M059J (cell line): Measurements from ENCODE around the gene LYSMD1. TPM values are rescaled to one million over a fixed set of nuclear protein-coding genes. Genes with fewer than 3 reads are reported as not detected.

Experiments
- DNase-seq: peaks from one replicate; pipeline ENCODE4 v3.0.0-alpha.2; 2012; ENCODE audit warnings: low read depth
- total RNA-seq: library from RNA; depleted of rRNA; stranded (reverse); fragments of >200 nt; shearing (Covaris generic); gene quantifications from 2 replicates; pipeline ENCODE4 v1.2.3, GENCODE V29; 2014; rRNA removed

The LYSMD1 gene
- total RNA-seq, 1 experiment from 2014 or later: 9.7 TPM

DNA sequence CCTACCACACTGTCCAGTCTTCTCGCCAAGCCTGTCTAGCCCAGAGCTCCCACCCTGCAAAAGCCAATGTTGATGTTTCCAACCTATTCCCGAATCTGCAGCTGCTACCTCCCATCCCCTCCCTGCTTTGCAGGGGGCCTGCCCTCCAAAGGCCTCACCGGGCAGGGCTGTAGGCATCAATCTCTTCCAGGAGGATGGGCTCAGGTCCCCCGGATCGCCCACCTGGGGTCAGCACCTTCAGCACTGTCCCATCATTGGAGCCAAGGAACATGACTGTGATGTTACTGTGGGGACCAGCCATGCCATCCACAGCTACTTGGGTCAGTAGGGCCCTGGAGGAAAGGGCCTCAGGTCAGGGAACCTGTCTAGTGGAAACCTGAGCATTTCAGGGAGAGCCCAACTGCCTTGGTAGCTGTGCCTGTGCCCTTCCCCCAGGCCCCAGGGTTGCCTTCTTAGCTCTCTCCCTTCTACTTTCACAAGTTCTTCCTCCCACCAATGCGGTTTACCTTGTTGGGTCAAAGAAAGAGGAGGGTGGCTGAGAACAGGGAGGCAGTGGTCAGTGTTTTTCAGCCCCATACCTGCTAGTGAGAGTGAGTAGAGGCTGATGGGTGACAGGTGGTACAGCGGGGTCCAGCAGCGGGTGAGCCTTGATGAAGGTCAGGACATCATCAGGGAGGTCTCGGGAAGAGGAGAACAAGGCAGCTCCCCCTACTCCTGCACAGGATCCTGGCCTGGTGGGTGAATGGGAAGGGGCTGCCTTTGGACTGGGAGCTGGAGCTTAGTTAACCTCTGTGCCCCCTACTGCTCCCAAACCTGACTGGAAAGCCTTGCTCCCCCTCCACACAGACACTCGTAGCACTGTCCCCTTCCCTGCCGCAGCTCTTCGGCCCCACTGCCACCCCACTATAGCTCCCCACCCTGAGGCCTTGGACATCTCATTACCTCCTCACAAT is 30.0 kb downstream of the LYSMD1 start:
- DNase-seq: no peak

- no peak for DNase-seq
Measured at GRCh38 chr1:151134991-151135390, 30.7 kb downstream of the LYSMD1 start.

GRCh38 chr1:151134396-151134795 is 31.3 kb downstream of the LYSMD1 start:
- no peak for DNase-seq

DNA sequence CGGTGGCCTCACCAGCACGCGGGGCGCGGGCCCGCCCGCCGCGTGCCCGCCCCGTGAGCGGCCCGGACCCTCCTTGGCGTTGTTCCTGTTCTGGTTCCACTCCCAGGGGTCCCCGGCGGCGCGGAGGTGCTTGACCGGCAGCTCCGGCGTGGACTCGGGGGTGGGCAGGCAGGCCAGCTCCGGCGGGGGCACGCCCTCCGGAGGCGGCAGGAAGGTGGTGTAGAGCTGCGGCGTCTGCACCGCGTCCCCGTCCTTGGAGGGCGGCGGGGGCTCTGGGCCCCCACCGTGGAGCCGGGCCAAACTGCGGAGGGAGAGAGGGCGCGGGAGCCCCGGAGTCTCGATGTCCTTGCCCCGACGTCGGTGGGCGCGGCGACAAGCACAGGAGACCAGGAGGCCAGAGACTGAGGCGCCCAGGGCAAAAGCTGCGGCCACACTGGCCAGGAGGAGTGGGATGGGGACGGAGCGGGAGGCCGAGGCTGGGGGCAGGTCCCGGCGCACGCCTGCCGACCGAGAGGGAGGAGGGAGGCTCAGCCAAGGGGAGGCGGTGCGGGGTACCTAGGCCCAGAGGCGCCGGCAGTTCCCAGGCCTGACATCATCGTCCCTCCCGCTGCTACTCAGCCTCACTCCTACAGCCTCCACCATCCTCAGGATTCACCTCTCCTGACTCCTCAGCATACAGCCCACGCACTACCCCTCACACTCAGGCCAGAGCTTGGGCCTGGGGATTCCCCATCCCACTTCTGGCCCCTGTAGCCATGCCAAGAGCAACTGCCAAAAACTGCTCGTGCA is 32.5 kb downstream of the LYSMD1 start:
- DNase-seq: no peak

DNA sequence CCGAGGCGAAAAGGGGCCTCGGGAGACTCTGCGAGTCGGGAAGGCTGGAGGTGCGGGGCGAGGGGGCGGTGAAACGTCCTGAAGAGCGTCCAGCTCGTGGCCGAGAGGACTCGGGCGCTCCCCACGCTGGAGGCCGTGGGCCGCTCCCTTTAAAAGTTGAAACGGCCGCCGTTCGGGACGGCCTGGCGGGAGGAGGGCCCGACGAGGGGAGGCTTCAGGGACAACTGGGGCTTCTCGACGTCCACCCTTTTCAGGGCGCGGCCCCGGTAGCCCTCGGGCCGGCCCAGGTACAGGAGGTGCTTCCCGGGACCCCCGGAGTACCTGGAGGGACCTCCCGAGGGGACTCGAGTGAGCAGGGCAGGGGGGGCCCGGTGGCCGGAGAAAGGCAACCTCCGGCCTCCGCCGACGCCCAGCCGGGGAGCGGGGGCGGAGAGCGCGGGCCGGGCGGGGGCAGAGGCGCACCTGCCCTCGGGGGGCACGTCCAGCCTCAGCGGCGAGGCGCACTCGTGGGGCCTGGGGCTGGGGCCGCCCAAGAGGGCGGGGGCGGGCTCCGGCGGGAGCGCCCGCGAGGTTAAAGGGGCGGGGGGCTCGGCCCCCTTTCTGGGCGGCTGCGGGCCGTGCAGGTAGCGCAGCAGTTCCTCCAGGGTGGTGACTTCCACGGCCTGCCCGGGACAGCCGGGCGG is 33.2 kb downstream of the LYSMD1 start:
- no peak for DNase-seq

- DNase-seq: no peak
Measured at GRCh38 chr1:151131701-151132334, 33.9 kb downstream of the LYSMD1 start.

DNA sequence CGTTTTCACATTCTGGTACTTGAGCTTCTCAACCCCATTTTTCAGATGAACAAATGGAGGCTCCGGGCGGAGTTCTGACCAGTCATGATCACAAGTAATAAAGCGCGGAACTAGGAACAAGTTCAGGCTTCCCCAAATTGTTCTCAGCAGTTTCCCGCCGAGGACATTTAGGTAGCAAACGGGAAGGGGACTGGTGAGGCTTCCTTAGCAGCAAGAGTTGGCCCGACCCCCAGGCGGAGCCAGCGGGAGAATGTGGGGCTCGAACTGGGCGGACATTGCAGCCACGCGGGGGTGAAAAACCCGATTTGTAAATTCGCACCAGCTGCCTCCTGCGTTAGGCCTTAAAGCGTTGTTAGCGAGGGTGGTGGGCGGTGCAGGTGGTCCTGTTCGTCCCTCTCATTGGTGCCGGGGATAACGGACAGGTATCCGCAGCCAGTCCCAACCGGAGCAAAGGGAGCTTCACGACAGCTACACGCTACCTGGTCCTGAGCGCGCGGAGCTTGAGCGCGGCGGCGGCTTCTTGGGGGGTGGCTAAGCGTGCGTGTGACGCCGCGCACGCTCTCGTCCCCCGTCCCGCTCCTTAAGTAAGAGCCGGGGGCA is 34.6 kb downstream of the LYSMD1 start:
- DNase-seq: no peak

DNA sequence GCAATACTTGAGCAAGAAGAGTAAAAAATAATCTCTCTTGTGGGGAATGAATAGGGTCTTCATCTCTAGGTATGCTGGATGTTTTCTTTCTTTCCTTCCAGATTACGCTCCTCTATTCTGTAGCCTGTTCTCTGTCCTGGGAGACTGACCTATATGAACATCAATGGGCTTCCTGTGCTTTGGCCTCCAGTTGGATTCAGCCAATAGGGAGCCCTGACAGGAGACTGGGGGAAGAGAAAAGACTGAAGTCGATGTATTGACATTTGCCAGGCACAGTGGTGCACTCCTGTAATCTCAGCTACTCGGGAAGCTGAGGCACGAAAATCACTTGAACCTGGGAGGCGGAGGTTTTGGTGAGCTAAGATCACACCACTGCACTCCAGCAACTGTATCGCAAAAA is 36.9 kb downstream of the LYSMD1 start:
- no peak for DNase-seq

- no peak for DNase-seq
Measured at GRCh38 chr1:151124763-151125403, 40.8 kb downstream of the LYSMD1 start.

- no peak for DNase-seq
Measured at GRCh38 chr1:151113877-151114276, 51.8 kb downstream of the LYSMD1 start.

Other genes starting within 250 kb of the LYSMD1 start
- 27.8 and 31.6 TPM in 2 replicates for gene SETDB1, start 239.5 kb downstream of the LYSMD1 start, total RNA-seq
- 156 and 178 TPM in 2 replicates for gene CERS2, start 191.1 kb downstream of the LYSMD1 start, total RNA-seq
- 0.25 TPM in 1 of 2 replicates, not detected in the other for gene ANXA9, start 183.6 kb downstream of the LYSMD1 start, total RNA-seq
- gene MINDY1, start 159.0 kb downstream of the LYSMD1 start, total RNA-seq: 7.0 and 8.9 TPM in 2 replicates
- 21.4 and 26.6 TPM in 2 replicates for gene PRUNE1, start 157.5 kb downstream of the LYSMD1 start, total RNA-seq
- 0.10 and 0.17 TPM in 2 replicates for gene BNIPL, start 129.3 kb downstream of the LYSMD1 start, total RNA-seq
- 2.3 and 3.6 TPM in 2 replicates for gene C1orf56, start 118.2 kb downstream of the LYSMD1 start, total RNA-seq
- gene CDC42SE1, start 106.3 kb downstream of the LYSMD1 start, total RNA-seq: 56.2 and 65.4 TPM in 2 replicates
- gene MLLT11, start 105.5 kb downstream of the LYSMD1 start, total RNA-seq: 43.2 and 46.5 TPM in 2 replicates
- 6.2 and 11.4 TPM in 2 replicates for gene GABPB2, start 95.1 kb downstream of the LYSMD1 start, total RNA-seq
- 0.12 and 0.79 TPM in 2 replicates for gene SEMA6C, start 19.3 kb downstream of the LYSMD1 start, total RNA-seq
- gene TNFAIP8L2, start 9.3 kb downstream of the LYSMD1 start, total RNA-seq: not detected in 2 replicates
- 82.1 and 92.2 TPM in 2 replicates for gene SCNM1, start 242 bp upstream of the LYSMD1 start, total RNA-seq
- gene TMOD4, start 10.1 kb upstream of the LYSMD1 start, total RNA-seq: not detected in 2 replicates
- 76.6 and 84.3 TPM in 2 replicates for gene VPS72, start 24.3 kb upstream of the LYSMD1 start, total RNA-seq
- 78.6 and 82.6 TPM in 2 replicates for gene PIP5K1A, start 32.6 kb upstream of the LYSMD1 start, total RNA-seq
- 285 and 291 TPM in 2 replicates for gene PSMD4, start 88.8 kb upstream of the LYSMD1 start, total RNA-seq
- 14.3 and 27.3 TPM in 2 replicates for gene ZNF687, start 116.4 kb upstream of the LYSMD1 start, total RNA-seq
- 40.7 and 52.2 TPM in 2 replicates for gene PI4KB, start 161.5 kb upstream of the LYSMD1 start, total RNA-seq
- 57.6 and 67.2 TPM in 2 replicates for gene RFX5, start 181.3 kb upstream of the LYSMD1 start, total RNA-seq
- gene SELENBP1, start 206.8 kb upstream of the LYSMD1 start, total RNA-seq: 2.6 and 4.5 TPM in 2 replicates
- 503 and 619 TPM in 2 replicates for gene PSMB4, start 233.7 kb upstream of the LYSMD1 start, total RNA-seq